NCI-H1105 treated with DMSO at 0.1 percent for 48 hours (cell line): ENCODE results near the gene TTLL10.

Experiments used
- DNase-seq: peaks from one replicate; lab custom pipeline; 2025; lab: John Stamatoyannopoulos, UW

Gene TTLL10

DNA sequence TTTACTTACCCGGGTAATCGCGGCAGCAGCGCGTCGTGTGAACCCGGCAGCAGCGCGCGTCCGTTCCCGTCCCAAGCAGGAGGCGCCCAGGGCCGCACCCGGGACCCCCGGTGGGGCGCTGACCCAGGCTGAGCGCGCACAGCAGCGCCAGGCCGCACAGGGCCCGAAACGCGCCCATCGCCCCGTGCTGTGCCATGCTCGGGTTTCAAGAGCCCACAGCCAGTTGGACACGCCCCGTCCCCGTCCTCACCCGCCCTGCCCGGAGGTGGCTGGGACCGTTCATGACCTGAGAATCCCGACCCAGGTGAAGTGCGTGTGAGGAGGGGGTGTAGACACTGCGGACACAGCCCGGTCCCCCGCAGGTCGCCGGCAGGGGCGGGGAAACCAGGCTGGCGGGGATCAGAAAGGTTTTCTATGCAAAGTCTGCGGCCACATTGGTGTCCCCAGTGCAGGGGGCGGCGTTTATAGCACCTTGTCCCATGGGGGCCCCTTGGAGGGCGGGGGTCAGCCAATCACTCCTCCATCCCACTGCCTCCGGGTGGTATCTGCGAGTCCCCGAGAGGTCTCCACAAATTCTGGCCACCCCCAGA, 32.8 kb downstream of the TTLL10 start, which contains the start of gene TNFRSF18:
TNFRSF18 (minus strand) TSS at position 217 of the 590 bp plus-strand sequence; CDS start at position 196, 21 bp downstream.
- no peak for DNase-seq

DNA sequence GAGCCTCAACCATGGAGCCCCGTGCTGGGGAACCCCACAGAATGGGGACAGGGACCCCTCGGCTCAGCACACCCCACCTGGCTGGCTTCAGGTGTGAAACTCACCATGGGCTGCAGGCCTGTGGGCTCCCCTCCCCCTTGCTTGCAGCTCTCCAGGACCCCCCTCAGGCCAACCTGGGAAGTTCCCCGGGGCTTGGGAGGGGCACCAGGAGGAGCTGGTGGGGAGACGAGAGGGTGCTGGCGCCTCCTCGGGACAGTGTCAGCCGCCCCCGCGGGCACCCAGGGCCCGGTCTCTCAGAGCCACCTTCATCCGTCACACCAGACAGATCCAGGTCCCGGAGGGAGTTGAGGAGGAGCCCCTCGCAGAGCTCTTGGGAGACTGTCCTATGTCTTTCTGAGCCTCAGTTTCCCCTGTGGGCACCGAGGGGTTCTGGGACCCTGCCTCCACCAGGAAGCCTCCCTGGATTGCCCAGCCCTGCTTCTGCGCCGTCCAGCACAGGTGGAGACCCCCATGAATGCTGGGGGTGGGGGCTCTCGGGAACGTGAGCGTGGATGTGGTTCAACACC, 33.4 kb downstream of the TTLL10 start:
- DNase-seq = no peak

DNA sequence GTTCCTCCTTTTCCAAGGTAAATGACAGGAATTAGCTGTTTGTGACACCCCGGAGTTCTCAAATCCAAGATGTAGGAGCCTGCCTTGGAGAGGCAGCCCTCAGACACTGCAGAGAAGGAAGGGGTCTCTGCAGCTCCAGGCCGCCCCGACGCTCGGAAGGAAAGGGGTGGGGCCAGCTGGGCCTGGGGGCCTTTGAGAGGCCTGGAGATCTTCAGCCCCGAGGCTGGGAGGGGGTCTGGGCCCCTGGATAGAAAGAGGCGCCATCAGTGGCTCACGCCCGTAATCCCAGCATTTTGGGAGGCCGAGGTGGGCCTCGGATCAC, 33.9 kb downstream of the TTLL10 start:
- no peak for DNase-seq

DNA sequence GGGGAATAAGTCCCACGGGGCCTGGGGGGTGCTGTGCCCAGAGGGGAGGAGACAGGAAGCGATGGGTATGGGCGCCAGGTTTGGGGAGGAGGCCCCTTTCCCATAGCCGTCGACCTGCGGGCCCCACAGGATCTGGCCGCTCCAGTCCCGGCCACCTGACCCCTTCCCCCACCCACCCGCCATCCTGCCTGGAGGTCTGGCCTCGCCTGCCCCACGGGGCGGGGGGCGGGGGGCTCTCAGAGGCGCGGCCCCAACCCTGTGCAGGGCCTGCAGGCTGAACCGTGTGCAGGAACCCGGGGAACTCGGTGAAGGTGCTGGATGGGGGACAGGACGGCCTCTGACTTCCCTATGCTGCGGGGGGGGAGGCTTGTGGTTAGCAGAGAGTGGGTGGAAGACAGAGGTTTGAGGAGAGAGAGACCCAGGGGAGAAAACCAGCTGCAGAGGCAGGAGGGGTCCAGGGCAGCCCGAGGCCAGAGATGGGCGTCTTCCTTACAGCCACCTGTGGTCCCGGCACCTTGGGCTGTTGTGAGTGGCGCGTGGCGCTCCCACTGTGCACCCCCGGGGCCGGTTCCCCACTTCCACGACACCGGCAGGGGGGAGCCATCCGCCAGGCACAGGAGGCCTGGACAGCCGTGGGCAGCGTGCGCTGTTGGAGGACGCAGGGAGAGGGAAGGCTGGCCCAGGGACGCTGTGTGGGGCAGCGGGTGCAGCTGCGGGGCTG, 35.2 kb downstream of the TTLL10 start:
- DNase-seq = no peak

DNA sequence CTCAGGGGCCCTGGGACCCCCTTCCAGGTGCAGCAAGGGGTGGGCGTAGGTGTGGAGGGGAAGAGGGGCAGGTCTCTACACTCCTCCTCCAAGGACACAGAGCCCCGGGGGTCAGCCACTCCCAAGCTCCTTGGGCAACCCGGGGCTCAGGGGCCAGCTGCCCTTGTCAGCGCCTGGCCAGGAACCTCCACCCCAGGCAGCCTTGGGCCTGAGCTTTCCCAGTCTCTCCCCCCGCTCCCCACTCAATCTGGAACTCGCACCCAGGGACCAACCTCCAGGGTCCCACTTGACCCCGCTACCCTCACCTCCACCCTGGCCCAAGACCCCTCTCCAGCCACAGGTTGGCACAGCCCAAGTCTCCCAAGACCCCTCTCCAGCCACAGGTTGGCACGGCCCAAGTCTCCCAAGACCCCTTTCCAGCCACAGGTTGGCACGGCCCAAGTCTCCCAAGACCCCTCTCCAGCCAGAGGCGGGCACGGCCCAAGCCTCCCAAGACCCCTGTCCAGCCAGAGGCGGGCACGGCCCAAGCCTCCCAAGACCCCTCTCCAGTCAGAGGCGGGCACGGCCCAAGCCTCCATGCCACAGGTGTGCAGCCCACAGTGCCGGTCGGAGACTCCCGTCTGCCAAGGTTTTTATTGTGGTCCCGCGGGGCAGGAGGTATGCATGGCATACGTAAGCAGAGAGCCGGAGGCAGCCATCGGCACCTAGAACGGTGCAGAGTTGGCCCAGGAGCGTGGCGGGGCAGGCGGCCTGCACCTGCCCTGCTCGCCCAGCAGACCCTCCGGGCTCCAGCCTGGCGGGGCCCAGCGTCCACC, 37.3 kb downstream of the TTLL10 start:
- no peak for DNase-seq

DNA sequence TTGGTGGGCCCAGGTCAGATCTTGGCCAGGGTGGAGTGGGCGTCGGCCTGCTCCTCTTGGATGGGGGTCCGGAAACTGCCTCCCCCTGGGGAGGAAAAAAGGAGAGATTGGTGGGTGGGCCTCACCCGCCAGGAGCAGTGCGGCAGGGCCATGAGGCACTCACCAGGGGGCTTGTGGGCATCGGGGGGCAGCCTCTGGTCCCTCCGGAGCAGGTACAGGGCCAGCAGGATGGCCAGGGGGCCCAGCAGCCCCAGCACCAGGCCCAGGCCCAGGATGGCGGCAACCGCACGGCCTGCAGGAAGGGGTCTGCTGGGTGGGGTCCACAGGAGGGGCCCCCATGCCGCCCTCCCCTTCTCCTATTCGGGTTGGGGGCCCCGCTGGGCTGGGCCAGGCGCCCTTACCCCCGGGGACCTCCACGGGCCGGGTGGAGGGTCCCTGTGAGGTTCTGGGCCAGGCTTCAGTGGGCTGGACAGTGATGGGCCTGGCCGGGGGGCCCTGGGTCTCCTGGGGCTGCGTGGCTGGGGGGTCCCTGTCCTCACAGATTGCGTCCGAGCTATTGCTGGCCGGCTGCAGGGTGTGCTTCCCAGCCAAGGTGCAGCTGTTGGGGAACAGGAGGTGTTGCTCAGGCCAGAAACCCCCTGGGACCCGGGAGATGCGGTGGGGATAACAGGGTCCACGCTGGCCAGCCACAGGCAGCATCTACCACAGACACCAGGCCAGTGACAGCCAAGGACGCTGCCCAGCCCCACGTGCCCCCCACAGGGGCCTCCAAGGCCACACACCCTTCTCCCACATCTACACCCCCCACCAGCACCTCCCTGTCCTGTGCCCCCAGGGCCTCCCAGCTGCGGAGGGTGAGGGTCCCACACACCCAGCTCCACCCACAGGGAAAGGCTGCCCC, 38.1 kb downstream of the TTLL10 start:
- no peak for DNase-seq

DNA sequence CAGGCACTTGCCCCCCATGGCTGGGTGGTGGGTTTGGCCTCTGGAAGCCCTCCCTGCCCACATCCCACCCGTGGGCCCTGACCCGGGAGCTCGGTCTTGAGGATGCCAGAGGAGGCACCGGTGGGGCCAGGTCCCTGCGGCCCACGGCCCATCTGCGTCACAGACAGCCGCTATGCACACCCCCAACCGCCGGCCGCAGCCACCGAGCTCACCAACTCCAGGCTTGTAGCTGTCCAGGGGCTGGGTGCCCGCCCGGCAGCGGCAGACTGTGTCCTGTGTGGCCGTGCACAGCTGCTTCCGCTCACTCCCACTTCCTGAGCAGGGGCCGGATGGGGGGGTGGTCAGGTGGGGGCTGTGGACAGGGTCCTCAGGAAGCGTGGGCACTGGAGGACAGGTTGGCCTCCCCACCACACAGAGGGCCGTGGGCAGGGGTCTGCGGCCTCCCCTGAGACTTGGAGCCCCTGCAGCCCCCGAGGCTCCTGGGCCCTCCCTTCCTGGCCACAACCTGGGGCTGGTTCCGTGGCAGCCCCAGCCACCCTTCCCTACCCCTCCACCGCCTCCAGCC, 39.2 kb downstream of the TTLL10 start:
- no peak for DNase-seq

DNA sequence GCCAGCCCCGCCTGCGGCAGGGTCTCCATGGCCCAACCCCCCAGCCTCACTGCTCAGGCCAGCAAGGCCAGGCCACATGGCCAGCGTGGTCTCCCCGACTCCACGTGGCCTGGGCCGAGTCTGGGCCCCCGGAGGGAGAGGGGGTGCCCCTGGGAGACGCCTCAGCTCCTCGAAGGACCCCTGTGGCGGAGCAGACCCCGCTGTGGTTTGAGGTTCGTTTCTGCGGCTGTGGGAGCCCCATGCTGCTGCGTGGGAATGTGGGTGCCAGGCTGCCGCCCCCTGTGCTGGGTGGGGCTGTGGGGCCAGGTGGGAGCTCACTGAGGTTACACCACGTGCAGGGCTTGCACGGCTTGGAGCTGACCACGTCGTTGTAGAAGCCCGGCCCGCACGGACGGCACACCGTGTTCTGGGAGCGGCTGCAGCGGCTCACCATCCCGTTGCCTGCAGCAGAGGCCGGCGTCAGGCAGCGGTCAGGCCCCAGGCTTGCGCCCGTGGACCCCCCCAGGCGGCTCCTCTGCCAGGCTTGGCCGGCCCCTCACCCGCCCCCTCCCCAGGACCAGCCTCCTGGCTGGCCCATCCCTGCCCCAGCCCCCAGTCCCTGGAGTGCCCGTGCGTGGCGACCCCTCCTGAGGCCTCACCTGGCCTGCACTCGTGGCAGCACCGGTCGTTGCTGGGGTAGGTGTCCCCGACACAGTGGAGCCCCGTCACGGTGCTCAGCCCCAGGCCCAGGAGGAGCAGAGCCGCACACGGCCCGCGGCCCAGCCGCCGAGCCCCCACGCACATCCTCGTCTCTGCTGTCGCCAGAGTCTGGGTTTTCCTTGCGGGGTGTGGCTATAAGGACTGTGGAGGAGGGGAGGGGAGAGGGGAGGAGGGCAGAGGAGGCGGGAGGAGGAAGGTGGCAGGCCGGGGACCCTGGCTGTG, 39.9 kb downstream of the TTLL10 start, which contains the start of gene TNFRSF4:
TNFRSF4 (minus strand) TSS at position 809 of the 921 bp plus-strand sequence; CDS start at position 783, 26 bp downstream.
- no peak for DNase-seq

DNA sequence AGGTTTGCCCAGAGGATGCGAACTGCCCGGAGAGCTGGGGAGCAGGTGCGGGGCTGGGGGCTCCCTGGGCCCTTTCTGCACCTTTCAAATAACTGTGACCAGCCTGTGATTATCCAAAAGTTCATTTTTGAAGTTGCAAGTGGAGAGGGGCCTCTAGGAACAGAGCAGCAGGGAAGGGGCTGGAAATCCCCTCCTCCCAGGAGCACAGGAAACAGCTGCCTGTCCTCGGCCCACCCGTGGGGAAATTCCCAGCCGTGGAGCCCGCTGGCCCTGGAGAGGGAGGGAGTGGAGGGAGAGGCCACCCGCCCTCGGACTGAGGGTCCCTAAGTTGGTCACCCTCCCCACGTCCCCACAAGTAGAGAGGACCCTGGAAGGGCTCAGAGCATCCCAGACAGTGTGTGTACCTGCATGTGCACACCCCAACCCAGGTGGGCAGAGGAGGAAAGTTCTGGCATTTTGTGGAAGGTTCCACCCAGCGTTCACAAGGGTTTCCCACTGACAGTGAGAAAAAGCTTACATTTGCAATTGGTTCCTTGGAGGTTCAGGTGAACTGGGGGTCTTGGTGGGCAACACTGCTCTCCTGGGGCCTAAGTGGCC, 41.5 kb downstream of the TTLL10 start:
- no peak for DNase-seq

DNA sequence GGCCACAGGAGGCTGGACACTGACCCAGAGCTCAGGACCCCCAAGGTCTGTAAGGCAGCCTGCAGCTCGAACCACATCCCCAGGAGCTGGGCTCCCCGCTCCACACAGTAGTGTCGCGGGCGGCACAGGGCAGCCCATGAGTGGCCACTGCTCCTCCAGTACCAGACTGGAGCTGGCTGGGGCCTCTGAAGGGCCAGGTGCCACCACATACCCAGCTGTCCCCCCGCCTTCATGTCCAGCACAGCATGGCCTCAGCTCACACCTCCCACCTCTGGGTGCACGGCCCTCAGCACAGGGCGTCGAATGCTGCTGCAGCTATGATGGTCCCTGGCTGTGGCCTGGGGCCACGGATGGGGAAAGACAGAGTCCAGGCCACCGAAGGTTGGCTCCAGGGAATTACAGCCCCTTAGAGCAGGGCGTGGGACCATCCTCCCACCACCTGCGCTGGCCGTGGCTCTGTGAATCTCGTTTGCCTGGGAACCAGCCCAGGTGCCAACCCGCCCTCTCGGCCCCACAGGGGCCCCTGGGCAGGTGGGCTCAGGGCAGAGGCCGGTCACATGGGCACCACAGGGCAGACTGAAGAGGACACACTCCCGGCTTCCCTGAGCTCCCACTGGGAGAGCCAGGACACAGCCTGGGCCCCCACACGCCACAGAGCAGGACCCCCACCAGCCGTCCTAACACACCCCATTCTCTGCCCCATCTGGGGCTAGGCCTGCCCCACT, 42.4 kb downstream of the TTLL10 start:
- no peak for DNase-seq

DNA sequence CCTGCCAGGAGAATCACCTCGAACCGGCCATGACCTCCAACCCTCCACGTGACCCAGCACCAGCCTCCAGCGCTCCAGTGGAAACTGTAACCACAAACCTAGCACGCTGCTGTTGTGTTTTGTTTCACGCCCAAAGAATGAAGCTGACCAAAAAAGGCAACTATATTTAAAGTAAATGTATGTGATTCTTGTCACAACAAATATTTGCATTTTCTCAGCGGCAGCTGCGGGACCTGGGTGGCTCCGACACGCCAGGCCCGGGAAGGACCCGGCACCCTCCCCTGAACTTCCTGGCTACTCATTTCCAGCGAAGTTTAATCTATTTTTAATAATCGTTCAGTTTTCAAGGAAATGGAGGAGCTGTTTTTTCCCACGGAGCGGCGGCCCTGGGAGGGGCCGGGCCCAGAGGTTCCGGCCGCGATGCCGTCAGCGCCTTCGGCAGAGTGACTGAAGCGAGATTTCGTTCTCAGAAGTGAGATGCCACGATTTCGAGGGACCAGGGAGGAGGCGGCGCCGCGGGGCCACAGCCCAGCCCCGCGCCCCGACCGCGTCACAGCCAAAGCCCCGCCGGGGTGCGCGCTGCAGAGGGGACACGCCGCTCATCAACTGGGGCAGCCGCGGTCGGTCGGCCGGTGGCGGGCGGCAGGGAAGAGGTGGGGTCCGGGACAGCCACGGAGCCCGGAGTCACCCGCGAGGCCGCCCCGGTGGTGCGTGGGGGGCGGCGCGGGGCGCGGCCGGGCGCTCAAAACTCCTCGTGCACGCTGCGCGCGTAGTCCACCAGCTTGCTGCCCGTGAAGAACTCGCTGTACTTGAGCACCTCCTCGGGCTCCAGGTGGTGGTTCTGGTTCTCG, 43.3 kb downstream of the TTLL10 start:
- DNase-seq = no peak

DNA sequence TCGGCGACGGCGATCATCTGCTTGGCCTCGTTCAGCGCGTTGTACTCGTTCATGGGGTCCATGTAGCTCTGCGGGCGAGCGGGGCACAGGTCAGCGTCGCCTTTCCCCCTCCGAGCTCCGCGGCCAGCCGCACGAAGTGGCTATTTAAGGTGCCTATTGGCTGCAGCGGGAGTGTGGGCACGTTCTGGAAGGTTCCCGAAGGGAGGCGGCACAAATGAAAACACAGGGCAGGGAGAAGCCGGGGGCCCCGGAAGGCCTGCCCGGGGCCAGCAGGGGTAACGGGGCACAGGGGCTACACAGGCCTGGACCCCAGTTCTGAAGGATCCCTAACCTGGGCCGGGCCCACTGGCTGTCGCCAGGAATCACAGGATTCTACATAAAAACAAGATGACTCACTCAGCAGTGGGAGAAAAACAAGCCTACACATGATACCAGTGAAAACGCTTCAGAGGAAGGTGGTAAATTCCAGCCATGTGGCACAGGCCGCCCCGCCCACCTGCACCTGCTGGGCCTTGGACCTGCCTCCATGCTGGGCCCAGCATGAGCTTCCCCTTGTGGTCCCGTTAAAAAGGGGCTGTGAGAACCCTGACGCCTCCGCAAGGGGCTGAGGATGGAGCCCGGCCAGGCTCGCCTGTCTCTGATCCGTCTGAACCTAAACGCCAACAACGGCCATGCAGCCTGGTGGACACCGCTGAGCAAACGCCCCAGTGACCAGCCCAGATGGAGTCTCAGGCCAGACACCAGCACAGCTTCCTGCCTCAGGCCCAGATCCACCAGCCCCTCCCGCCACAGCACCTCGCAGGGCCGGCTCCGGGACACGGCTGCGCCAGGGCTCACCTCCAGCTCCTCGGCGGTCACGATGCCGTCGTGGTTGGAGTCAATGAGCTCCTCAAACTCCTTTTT, 44.2 kb downstream of the TTLL10 start:
- no peak for DNase-seq

DNA sequence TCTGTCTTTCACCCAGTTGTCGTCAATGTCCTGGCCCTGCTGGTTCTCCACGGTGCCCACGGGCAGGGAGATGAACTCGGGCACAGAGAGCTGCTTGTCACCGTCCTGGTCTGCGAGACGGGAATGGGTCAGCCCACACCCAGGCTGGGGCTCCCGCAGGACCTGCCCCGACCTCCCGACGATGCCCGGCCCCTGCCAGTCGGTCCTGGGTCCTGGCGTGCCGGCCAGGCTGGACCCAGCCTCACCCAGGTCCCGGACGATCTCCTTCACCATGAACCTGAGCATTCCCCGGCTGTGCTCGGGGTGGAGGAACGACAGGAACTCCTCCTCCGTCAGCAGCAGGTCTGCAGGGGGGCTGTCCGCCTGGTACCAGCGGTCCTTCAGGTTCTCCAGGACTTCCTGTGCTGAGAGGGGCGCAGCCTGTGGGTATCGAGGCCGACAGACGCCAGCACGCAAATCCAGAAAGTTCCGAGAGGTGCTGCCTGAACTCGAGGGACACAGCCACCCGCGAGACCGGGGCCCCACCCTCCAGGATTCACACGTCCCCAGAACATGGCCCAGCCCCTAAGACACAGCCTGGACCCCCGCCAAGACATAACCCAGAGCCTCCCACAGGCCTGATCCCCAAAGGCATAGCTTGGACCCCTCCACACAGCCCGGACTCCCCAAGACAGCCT, 45.0 kb downstream of the TTLL10 start:
- DNase-seq = no peak

DNA sequence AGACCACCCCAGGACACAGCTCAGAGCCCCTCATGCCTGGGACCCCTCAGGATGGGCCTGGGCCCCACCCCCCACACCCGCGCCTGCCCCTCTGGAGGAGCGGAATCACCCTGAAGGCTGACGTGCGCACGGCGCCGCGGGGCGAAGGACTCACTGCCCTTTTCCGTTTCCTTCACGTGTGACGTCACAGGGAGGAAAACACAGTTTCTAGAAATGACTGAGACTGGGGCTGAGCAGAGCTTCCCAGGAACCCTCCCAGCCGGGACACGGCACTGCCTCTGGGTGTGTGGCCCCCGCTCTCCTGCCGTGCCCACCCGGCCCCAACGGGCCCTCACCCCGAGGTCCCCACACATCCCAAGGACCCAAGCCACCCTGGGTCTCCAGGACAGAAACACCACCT, 45.7 kb downstream of the TTLL10 start:
- DNase-seq = no peak

DNA sequence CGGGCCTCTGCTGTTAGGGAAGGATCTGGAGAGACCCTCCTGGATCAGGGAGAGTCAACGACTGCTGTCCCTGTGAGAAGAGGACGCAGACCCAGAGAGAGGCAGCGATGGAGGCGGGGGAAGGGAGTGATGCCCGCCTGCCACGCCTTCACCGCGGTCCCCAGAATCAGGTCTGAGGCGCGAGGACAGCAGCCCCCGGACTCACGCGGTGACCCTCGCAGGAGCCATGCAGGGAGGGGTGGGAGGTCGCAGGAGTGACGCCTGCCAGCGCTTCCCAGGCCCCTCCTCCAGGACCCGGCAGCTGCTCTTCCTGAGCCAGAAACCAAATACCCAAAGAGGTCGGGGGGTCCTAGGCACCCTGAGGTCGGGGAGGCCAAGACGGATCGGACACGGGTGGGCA, 46.5 kb downstream of the TTLL10 start:
- no peak for DNase-seq

DNA sequence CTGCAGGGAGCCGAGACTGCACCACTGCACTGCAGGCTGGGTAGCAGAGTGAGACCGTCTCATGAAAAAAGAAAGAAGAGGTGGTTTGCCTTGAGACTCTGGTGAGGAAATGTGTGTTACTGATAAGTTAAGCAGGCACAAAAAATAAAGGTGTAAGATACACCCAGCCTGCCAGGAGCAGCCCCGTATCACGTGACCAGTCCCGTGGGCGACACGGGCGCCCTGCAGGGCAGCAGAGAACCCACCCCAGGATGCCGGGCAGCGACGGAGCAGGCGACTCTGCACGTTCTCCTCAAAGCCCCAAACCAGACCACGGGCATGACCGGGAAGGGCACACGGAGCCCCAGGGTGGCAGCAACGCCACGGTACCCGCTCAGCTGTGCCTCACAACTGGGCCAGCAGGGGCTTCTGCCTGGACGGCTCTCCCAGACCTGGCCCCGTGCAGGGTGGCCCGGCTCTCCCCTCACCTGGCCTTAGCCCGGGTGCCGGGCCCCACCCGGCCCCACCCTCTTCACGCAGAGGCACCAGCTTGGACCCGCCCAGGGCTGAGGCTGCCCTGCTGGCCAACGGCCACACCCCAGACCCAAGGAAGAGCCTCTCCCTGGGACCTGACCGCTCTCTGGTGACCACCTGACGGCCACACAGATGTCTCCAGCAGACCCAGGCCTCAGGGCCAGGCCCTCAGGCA, 48.4 kb downstream of the TTLL10 start:
- no peak for DNase-seq
